Epithelial cell of esophagus (primary cell): Measurements from ENCODE around the gene RGS12.
A peak's percentile ranks its signal among the peaks of the same experiment; 100 is the strongest.

ENCODE experiments used
- DNase-seq: peaks from one replicate; pipeline ENCODE4 v3.0.0; 2010; ENCODE audit warnings: low read depth
- H3K4me3 ChIP-seq: 2 replicates; pipeline ENCODE4 v1.5.1; 2011; ENCODE audit warnings: mild to moderate bottlenecking, low read length, control low read depth
- TF ChIP-seq, protein P1 (sequence below): IDR thresholded peaks from 2 replicates; pipeline ENCODE4 v1.5.1; 2011; ENCODE audit warnings: low read depth, mild to moderate bottlenecking, low read length, control low read depth, inconsistent platforms; ENCODE audit not compliant: insufficient read depth; ENCODE audit errors: missing control alignments

The RGS12 gene, protein sequence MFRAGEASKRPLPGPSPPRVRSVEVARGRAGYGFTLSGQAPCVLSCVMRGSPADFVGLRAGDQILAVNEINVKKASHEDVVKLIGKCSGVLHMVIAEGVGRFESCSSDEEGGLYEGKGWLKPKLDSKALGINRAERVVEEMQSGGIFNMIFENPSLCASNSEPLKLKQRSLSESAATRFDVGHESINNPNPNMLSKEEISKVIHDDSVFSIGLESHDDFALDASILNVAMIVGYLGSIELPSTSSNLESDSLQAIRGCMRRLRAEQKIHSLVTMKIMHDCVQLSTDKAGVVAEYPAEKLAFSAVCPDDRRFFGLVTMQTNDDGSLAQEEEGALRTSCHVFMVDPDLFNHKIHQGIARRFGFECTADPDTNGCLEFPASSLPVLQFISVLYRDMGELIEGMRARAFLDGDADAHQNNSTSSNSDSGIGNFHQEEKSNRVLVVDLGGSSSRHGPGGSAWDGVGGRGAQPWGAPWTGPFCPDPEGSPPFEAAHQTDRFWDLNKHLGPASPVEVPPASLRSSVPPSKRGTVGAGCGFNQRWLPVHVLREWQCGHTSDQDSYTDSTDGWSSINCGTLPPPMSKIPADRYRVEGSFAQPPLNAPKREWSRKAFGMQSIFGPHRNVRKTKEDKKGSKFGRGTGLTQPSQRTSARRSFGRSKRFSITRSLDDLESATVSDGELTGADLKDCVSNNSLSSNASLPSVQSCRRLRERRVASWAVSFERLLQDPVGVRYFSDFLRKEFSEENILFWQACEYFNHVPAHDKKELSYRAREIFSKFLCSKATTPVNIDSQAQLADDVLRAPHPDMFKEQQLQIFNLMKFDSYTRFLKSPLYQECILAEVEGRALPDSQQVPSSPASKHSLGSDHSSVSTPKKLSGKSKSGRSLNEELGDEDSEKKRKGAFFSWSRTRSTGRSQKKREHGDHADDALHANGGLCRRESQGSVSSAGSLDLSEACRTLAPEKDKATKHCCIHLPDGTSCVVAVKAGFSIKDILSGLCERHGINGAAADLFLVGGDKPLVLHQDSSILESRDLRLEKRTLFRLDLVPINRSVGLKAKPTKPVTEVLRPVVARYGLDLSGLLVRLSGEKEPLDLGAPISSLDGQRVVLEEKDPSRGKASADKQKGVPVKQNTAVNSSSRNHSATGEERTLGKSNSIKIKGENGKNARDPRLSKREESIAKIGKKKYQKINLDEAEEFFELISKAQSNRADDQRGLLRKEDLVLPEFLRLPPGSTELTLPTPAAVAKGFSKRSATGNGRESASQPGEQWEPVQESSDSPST (N-terminal part only)

DNA sequence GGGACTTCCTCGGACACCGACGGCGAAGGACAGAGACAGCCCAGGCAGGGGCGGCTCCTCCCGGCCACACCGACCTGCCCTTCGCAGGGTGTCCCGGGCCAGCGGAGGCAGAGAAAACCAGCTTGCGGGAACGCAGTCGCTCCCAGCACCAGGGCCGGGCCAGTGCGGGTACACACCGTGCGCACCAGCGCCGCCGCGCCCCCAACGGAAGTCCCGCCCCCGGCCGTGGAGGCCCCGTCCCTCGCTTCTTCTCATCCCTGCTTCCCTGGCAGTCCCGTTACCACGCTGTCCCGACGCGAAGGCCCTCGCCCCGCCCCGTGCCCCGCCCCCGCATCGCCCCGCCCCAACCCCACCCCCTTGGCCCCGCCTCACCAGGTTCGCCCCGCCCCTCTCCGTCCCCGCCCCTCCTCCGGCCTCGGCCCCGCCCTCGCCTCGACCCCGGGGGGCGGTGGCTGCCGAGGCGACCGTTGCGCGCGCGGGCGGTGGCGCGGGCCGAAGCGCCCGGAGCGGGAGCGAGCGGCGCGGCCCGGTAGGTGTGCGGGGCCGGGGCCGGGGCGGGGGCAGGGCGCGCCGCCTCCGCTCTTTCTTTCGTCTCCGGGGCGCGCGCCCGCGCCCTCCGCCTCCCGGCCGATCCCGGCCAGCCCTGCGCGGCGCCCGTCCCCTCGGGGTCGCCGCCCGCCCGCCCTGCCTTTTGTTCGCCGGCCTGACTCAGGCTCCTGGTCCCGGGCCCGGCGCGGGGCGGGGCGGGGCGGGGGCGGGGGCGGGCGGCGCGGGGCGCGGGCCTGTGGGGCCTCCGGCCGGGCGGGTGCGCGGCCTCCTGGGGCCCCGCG lies at the start of gene RGS12:
TSS of gene RGS12 (plus strand) at position 451 of the 830 bp plus-strand sequence. CDS start 23,150 bp downstream, outside the sequence.
- H3K4me3 ChIP-seq = peak within 1 kb of the TSS; percentile 59
- TF ChIP-seq, protein P1, sequence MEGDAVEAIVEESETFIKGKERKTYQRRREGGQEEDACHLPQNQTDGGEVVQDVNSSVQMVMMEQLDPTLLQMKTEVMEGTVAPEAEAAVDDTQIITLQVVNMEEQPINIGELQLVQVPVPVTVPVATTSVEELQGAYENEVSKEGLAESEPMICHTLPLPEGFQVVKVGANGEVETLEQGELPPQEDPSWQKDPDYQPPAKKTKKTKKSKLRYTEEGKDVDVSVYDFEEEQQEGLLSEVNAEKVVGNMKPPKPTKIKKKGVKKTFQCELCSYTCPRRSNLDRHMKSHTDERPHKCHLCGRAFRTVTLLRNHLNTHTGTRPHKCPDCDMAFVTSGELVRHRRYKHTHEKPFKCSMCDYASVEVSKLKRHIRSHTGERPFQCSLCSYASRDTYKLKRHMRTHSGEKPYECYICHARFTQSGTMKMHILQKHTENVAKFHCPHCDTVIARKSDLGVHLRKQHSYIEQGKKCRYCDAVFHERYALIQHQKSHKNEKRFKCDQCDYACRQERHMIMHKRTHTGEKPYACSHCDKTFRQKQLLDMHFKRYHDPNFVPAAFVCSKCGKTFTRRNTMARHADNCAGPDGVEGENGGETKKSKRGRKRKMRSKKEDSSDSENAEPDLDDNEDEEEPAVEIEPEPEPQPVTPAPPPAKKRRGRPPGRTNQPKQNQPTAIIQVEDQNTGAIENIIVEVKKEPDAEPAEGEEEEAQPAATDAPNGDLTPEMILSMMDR = no peak
- peak; percentile 94 for DNase-seq

DNA sequence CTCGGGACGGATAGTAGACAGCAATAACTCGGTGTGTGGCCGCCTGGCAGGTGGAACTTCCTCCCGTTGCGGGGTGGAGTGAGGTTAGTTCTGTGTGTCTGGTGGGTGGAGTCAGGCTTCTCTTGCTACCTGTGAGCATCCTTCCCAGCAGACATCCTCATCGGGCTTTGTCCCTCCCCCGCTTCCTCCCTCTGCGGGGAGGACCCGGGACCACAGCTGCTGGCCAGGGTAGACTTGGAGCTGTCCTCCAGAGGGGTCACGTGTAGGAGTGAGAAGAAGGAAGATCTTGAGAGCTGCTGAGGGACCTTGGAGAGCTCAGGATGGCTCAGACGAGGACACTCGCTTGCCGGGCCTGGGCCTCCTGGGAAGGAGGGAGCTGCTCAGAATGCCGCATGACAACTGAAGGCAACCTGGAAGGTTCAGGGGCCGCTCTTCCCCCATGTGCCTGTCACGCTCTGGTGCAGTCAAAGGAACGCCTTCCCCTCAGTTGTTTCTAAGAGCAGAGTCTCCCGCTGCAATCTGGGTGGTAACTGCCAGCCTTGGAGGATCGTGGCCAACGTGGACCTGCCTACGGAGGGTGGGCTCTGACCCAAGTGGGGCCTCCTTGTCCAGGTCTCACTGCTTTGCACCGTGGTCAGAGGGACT lies 49.6 kb upstream of the RGS12 start:
- DNase-seq = no peak
- TF ChIP-seq, protein P1 = no peak
- no peak overlapping the region for H3K4me3 ChIP-seq

DNA sequence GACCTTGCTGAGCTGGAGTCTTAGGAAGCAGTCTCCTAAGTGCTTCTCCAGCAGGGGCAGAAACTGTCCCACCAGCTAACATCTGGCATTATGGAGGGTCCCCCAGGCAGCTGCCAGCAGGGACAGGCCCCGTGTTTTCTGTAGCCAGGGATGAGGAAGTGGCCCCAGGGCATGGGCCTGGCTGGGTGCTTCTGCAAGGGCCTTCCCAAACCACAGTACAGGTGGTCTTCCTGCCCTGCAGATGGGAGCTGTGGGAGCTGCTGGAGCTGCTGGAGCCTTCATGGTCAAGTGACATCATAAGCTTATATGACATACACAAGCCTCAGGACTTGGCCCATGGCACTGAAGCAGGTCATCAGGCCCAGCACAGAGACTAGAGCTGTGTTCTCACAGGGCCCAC lies 48.8 kb upstream of the RGS12 start:
- TF ChIP-seq, protein P1 = no peak
- no peak overlapping the region for H3K4me3 ChIP-seq
- DNase-seq = no peak

DNA sequence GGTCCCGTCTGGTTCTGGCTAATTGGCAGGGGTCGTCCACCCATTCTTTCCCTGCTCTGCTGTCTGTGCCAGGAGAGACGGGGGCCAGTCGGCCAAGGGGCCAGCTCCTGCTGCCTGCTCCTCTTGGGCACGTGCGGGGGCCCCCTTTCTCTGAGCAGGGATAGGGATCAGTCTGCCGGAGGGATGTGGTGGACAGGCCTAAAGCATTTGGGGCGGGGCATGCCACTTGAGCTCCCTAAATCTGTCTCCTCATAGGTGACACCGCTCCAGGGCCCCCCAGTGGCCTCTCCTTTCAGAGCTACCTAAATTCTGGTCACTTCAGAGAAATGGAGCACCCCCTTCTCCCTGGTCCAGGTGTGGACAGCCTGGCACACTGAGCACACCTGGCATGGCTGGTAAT lies 48.1 kb upstream of the RGS12 start:
- no peak for DNase-seq
- TF ChIP-seq, protein P1 = no peak
- H3K4me3 ChIP-seq = no peak overlapping the region

DNA sequence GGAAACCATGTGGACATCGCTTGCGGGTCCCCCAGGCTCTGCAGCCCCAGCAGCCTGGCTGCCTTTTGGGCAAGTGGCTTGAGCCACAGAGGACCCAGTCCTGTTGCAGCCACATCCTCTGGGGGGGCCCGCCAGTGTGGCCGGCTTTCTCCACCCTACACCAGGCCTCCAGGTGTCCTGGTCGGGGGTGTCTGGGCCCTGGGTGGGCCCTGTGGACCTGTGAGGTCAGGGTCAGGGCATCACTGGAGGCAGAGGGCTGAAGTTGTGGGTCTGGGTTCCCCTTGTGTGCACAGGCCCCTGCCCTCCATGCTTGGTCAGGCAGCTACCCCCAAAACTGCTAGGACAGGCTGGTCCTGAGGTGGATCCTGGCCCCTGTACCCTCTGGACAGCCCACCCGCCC lies 47.1 kb upstream of the RGS12 start:
- no peak for DNase-seq
- no peak overlapping the region for H3K4me3 ChIP-seq
- TF ChIP-seq, protein P1 = no peak
